Peyer's patch (tissue), 4 donors: Measurements from ENCODE around the gene S100A13. TPM values are rescaled to one million over a fixed set of nuclear protein-coding genes. Genes with fewer than 3 reads are reported as not detected.
"Not testable (repeated sequence)": the region's sequence is repeated elsewhere in the genome, so short reads cannot be mapped to it uniquely, and the experiment has no call there.

Source experiments
- DNase-seq, 3 donors: peaks; one replicate each; pipeline ENCODE4 v3.0.0-alpha.2; 2017 to 2019
- H3K27ac ChIP-seq, 4 donors: fragments of 200-600 bp; sonication (generic); one replicate each; pipeline ENCODE4 v1.5.1; 2016 to 2019
- H3K27me3 ChIP-seq, 2 donors: fragments of 200-600 bp; sonication (generic); one replicate each; pipeline ENCODE4 v1.5.1; 2019
- H3K36me3 ChIP-seq, 3 donors: fragments of 200-600 bp; sonication (generic); one replicate each; pipeline ENCODE4 v1.5.1; 2016 to 2019
- H3K4me1 ChIP-seq, 4 donors: fragments of 200-600 bp; sonication (generic); one replicate each; pipeline ENCODE4 v1.5.1; 2016 to 2019
- H3K4me3 ChIP-seq, 4 donors: fragments of 200-600 bp; sonication (generic); 1 replicate in 3 of 4; 2 replicates in 1 of 4; pipeline ENCODE4 v1.5.1; 2016 to 2019; ENCODE audit warnings: mild to moderate bottlenecking in 1 of 4
- H3K9me3 ChIP-seq, 4 donors: fragments of 200-600 bp; sonication (generic); one replicate each; pipeline ENCODE4 v1.5.1; 2016 to 2019; ENCODE audit warnings: mild to moderate bottlenecking in 1 of 4
- POLR2A ChIP-seq, 2 donors: fragments of 450-650 bp; IDR thresholded peaks; one replicate each; pipeline ENCODE4 v1.5.1; 2017; ENCODE audit warnings: antibody characterized with exemption in 2 of 2, mild to moderate bottlenecking in 2 of 2, moderate library complexity in 2 of 2
- total RNA-seq, 4 donors: library from RNA; depleted of rRNA; stranded (reverse); fragments of >200 nt; gene quantifications; one replicate each; pipeline ENCODE4 v1.1.0, GENCODE V29; 2016
- TF ChIP-seq, protein P1 (sequence below), 6 experiments: fragments of 450-650 bp in 4 of 6; fragments of 200-600 bp in 2 of 6; sonication (generic) in 1 of 6; IDR thresholded peaks; one replicate each; pipeline ENCODE4 v1.5.1; 2017 to 2019; ENCODE audit warnings: antibody characterized with exemption in 6 of 6, mild to moderate bottlenecking in 3 of 6, moderate library complexity in 1 of 6

S100A13 gene
- total RNA-seq, 4 donors from 2014 or later: 49.5 to 185 (median 52.9) TPM

DNA sequence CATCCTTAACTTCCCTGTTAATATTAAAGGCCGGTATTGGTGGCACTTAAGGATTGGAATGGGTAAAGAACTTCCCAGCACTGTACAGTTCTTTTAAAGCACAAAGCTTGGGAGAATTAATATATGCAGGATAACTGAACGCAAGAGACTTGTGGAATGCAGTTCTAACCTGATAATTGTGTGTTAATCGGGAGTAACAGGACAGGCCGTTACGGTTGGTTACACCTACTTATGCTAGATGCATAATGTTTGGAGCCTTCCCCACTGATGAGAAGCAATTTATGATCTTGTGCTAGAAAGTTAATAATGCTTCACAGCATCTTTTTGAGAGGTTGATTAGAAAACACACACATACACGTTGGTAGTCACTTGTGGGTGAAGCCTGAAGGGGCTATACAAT, 13.6 kb upstream of the S100A13 start:
- Histone ChIP-seq H3K36me3 (peaks cover 3 to 99% (median 5%) of the 10 kb centered on the region in 3 donors), H3K4me3 (no peak overlapping the region), H3K27ac (no peak overlapping the region), H3K27me3 (no peaks in the 10 kb centered on the region), H3K4me1 (peaks cover 0 to 22% (median 2%) of the 10 kb centered on the region in 4 donors), H3K9me3 (no peaks in the 10 kb centered on the region)
- TF ChIP-seq, protein P1, sequence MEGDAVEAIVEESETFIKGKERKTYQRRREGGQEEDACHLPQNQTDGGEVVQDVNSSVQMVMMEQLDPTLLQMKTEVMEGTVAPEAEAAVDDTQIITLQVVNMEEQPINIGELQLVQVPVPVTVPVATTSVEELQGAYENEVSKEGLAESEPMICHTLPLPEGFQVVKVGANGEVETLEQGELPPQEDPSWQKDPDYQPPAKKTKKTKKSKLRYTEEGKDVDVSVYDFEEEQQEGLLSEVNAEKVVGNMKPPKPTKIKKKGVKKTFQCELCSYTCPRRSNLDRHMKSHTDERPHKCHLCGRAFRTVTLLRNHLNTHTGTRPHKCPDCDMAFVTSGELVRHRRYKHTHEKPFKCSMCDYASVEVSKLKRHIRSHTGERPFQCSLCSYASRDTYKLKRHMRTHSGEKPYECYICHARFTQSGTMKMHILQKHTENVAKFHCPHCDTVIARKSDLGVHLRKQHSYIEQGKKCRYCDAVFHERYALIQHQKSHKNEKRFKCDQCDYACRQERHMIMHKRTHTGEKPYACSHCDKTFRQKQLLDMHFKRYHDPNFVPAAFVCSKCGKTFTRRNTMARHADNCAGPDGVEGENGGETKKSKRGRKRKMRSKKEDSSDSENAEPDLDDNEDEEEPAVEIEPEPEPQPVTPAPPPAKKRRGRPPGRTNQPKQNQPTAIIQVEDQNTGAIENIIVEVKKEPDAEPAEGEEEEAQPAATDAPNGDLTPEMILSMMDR (IDR thresholded peaks at IDR 0.05): no peak
- TF ChIP-seq POLR2A (IDR thresholded peaks at IDR 0.05): no peak
- no peak for DNase-seq

DNA sequence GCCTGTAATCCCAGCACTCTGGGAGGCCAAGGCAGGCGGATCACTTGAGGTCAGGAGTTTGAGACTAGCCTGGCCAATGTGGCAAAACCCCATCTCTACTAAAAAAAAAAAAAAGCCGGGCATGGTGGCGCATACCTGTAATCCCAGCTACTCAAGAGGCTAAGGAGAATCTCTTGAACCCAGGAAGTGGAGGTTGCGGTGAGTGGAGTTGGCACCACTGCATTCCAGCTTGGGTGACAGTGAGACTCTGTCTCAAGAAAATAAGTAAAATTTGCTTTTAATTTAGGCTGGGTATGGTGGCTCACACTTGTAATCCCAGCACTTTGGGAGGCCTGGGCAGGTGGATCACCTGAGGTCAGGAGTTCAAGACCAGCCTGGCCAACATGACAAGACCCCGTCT, 12.9 kb upstream of the S100A13 start:
- H3K4me3 ChIP-seq, H3K27ac ChIP-seq, H3K9me3 ChIP-seq, H3K27me3 ChIP-seq: not testable (repeated sequence)
- peak in 1 of 3 donors; percentile 19 for DNase-seq
- peaks cover 0 to 28% (median 6%) of the 10 kb centered on the region in 4 donors for H3K4me1 ChIP-seq
- peaks cover 3 to 94% (median 3%) of the 10 kb centered on the region in 3 donors for H3K36me3 ChIP-seq

DNA sequence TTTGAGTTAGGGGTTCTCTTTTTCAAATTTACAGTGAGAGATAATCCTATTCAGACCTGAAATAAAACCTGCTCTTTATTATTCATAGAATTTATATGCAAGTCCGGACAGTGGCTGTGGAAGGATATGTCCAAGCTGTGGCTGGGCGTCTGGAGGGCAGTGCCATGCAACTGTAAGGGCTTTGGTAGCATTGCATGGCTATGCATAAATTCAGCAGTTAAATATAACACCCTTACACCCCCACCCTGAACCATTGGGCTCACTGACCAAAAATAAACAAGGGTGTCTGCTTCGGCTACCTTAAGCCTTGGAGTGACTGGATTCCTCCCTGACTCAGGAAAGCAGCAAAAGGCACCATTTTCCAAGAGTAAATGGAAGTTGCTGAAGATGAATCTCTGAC, 12.0 kb upstream of the S100A13 start:
- H3K27me3 ChIP-seq: no peaks in the 10 kb centered on the region
- H3K36me3 ChIP-seq: peaks cover 3 to 86% (median 3%) of the 10 kb centered on the region in 3 donors
- no peak overlapping the region for H3K27ac ChIP-seq
- DNase-seq: peak in 1 of 3 donors; percentile 27
- no peaks in the 10 kb centered on the region for H3K9me3 ChIP-seq
- H3K4me1 ChIP-seq: peaks cover 0 to 32% (median 9%) of the 10 kb centered on the region in 4 donors
- TF ChIP-seq, protein P1 (IDR thresholded peaks at IDR 0.05): no peak
- no peak for TF ChIP-seq POLR2A (IDR thresholded peaks at IDR 0.05)
- no peak overlapping the region for H3K4me3 ChIP-seq

DNA sequence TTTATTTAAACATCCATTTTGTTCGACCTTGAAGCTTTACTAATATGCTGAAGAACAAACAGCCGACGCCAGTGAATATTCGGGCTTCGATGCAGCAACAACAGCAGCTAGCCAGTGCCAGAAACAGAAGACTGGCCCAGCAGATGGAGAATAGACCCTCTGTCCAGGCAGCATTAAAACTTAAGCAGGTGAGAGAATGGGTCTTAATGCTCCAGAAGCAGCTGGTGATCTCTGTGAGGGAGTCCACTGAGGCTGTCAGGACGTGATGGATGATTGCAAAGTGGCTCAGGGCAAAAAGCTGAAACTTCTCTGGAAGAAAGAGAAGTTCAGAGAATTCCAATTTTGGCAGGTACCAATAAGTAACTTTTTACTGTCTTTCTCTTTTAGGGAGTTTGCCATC, 11.0 kb upstream of the S100A13 start:
- Histone ChIP-seq H3K27me3 (no peaks in the 10 kb centered on the region), H3K36me3 (peaks cover 0 to 76% (median 3%) of the 10 kb centered on the region in 3 donors), H3K9me3 (no peaks in the 10 kb centered on the region), H3K27ac (no peak overlapping the region), H3K4me1 (peaks cover 0 to 27% (median 9%) of the 10 kb centered on the region in 4 donors), H3K4me3 (no peak overlapping the region)
- TF ChIP-seq, protein P1 (IDR thresholded peaks at IDR 0.05): no peak
- TF ChIP-seq POLR2A (IDR thresholded peaks at IDR 0.05): no peak
- DNase-seq: peak in 1 of 3 donors; percentile 26

DNA sequence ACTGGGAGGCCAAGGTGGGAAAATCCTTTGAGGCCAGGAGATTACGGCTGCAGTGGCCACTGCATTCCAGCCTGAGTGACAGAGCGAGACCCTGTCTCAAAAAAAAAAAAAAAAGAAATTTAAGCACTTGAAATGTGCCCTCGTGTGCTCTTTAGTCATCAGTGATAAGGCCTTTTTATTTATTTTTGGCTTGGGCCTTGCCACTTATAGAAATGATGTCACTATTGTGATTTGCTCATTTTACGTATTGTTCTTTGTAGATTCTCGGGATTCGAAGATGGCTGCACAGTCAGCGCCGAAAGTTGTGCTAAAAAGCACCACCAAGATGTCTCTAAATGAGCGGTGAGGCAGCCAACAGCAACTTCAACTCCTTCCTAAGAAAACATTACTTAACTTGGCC, 9.0 kb upstream of the S100A13 start:
- no peak for DNase-seq

DNA sequence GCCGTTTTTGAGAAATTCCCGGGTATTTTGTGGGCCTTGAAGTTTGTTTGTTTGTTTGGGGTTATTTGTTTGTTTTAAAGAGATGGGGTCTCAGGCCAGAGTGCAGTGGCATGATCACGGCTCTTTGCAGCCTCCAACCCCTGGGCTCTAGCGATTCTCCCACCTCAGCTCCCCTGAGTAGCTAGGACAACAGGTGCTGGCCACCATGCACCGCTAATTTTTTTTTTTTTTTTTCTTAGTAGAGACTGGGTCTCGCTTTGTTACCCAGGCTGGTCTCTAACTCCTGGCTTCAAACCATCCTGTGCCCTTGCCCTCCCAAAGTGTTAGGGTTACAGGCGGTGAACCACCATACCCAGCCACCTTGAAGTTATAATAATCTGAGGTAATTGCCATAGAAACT, 8.6 kb upstream of the S100A13 start:
- peaks cover 0 to 43% (median 9%) of the 10 kb centered on the region in 4 donors for H3K4me1 ChIP-seq
- peaks cover 0 to 52% (median 0%) of the 10 kb centered on the region in 3 donors for H3K36me3 ChIP-seq
- H3K4me3 ChIP-seq: peak overlapping the region in 1 of 4 donors; percentile 76
- no peaks in the 10 kb centered on the region for H3K9me3 ChIP-seq
- H3K27me3 ChIP-seq: no peaks in the 10 kb centered on the region
- TF ChIP-seq, protein P1 (IDR thresholded peaks at IDR 0.05): no peak
- no peak for TF ChIP-seq POLR2A (IDR thresholded peaks at IDR 0.05)
- peak in 1 of 3 donors; percentile 18 for DNase-seq
- no peak overlapping the region for H3K27ac ChIP-seq

More for the DNA sequence above, 9.0 kb upstream of the S100A13 start:
- Histone ChIP-seq H3K27ac (no peak overlapping the region), H3K36me3 (peaks cover 0 to 56% (median 0%) of the 10 kb centered on the region in 3 donors), H3K4me3 (no peak overlapping the region), H3K4me1 (peaks cover 0 to 39% (median 9%) of the 10 kb centered on the region in 4 donors), H3K9me3 (no peaks in the 10 kb centered on the region), H3K27me3 (no peaks in the 10 kb centered on the region)
- TF ChIP-seq, protein P1 (IDR thresholded peaks at IDR 0.05): no peak
- TF ChIP-seq POLR2A (IDR thresholded peaks at IDR 0.05): no peak
